HL-60 (cell line): ENCODE measurements around the gene FAHD2A.
"Not testable (repeated sequence)": the region's sequence is repeated elsewhere in the genome, so short reads cannot be mapped to it uniquely, and the experiment has no call there.

Experiments used
- DNase-seq, 2 experiments: peaks; one replicate each; pipeline ENCODE4 v3.0.0-alpha.2; 2010 to 2020; ENCODE audit warnings: low read depth in 1 of 2, low spot score in 1 of 2
- H3K27ac ChIP-seq: fragments of 250-450 bp; sonication (Bioruptor Pico); replicated peaks from 2 replicates; pipeline ENCODE4 v1.5.1; 2020; ENCODE audit warnings: mild to moderate bottlenecking, moderate library complexity
- H3K27me3 ChIP-seq: fragments of 250-450 bp; sonication (Bioruptor Pico); 2 replicates; pipeline ENCODE4 v1.5.1; 2021; ENCODE audit warnings: mild to moderate bottlenecking, moderate library complexity; ENCODE audit not compliant: insufficient read depth, poor library complexity, severe bottlenecking
- H3K4me3 ChIP-seq: replicated peaks from 2 replicates; pipeline ENCODE4 v1.5.1; 2011; ENCODE audit warnings: mild to moderate bottlenecking, control low read depth, low read length; ENCODE audit not compliant: insufficient read depth

The FAHD2A gene

GRCh38 chr2:95427196-95427867, 24.8 kb downstream of the FAHD2A start:
- DNase-seq, H3K27ac ChIP-seq, H3K4me3 ChIP-seq, H3K27me3 ChIP-seq: not testable (repeated sequence)

- DNase-seq, H3K27ac ChIP-seq, H3K4me3 ChIP-seq, H3K27me3 ChIP-seq: not testable (repeated sequence)
These were observed 27.4 kb downstream of the FAHD2A start for GRCh38 chr2:95429748-95430467.

- not testable (repeated sequence) for H3K4me3 ChIP-seq, DNase-seq, H3K27me3 ChIP-seq, H3K27ac ChIP-seq
These were observed 30.9 kb downstream of the FAHD2A start for GRCh38 chr2:95433373-95433772.

- H3K27ac ChIP-seq, DNase-seq, H3K4me3 ChIP-seq, H3K27me3 ChIP-seq: not testable (repeated sequence)
These were observed 31.5 kb downstream of the FAHD2A start for GRCh38 chr2:95433973-95434372.

- not testable (repeated sequence) for H3K27ac ChIP-seq, H3K4me3 ChIP-seq, DNase-seq, H3K27me3 ChIP-seq
These were observed 32.1 kb downstream of the FAHD2A start for GRCh38 chr2:95434507-95435076.

GRCh38 chr2:95435162-95435871, 32.8 kb downstream of the FAHD2A start:
- not testable (repeated sequence) for DNase-seq, H3K27me3 ChIP-seq, H3K4me3 ChIP-seq, H3K27ac ChIP-seq

GRCh38 chr2:95435872-95436209, 33.3 kb downstream of the FAHD2A start:
- not testable (repeated sequence) for H3K27ac ChIP-seq, DNase-seq, H3K4me3 ChIP-seq, H3K27me3 ChIP-seq

GRCh38 chr2:95442474-95443099, 40.1 kb downstream of the FAHD2A start:
- not testable (repeated sequence) for DNase-seq, H3K27ac ChIP-seq, H3K4me3 ChIP-seq, H3K27me3 ChIP-seq

GRCh38 chr2:95445317-95445716, 42.8 kb downstream of the FAHD2A start:
- not testable (repeated sequence) for H3K27me3 ChIP-seq, H3K27ac ChIP-seq, H3K4me3 ChIP-seq, DNase-seq

GRCh38 chr2:95463292-95463691, 60.8 kb downstream of the FAHD2A start:
- not testable (repeated sequence) for H3K27ac ChIP-seq, H3K4me3 ChIP-seq, DNase-seq, H3K27me3 ChIP-seq
